Activated T-helper 2 cell treated with anti-CD3 and anti-CD28 coated beads, Interferon-gamma antibody, Interleukin-2, Interleukin-4, amounts not matched to agents 10 μg/mL and 5 μg/mL and 100 μg/mL, durations not matched to agents 14 hours and 24 hours and 36 hours (primary cell): ENCODE data around the gene TNFSF13. TPM values are rescaled to one million over a fixed set of nuclear protein-coding genes. Genes with fewer than 3 reads are reported as not detected.

Experiments used
- DNase-seq: peaks from one replicate; pipeline ENCODE4 v3.0.0; 2021; ENCODE audit warnings: low spot score
- H3K27ac Mint-ChIP-seq: one replicate; pipeline ENCODE4 v1.8.0; 2021; ENCODE audit warnings: mixed read lengths
- H3K27me3 Mint-ChIP-seq: one replicate; pipeline ENCODE4 v1.8.0; 2021; ENCODE audit warnings: low read depth, mixed read lengths
- H3K36me3 Mint-ChIP-seq: one replicate; pipeline ENCODE4 v1.8.0; 2021; ENCODE audit warnings: low read depth, mixed read lengths
- H3K4me1 Mint-ChIP-seq: one replicate; pipeline ENCODE4 v1.8.0; 2021; ENCODE audit warnings: low read depth, mixed read lengths
- H3K4me3 Mint-ChIP-seq: one replicate; pipeline ENCODE4 v1.8.0; 2021; ENCODE audit warnings: low read depth, mild to moderate bottlenecking, moderate library complexity, mixed read lengths
- H3K9me3 Mint-ChIP-seq: one replicate; pipeline ENCODE4 v1.8.0; 2021; ENCODE audit warnings: mixed read lengths
- intact Hi-C: fragments of 100-400 bp; cut with micrococcal nuclease; formaldehyde crosslinking; loops from one replicate; pipeline ENCODE4 v1.15.1; 2023
- total RNA-seq: library from RNA; stranded (reverse); gene quantifications from 2 replicates; pipeline ENCODE4 v1.2.3, GENCODE V29; 2022

TNFSF13 gene
- total RNA-seq, 1 donor from 2014 or later: 2.9 TPM

DNA sequence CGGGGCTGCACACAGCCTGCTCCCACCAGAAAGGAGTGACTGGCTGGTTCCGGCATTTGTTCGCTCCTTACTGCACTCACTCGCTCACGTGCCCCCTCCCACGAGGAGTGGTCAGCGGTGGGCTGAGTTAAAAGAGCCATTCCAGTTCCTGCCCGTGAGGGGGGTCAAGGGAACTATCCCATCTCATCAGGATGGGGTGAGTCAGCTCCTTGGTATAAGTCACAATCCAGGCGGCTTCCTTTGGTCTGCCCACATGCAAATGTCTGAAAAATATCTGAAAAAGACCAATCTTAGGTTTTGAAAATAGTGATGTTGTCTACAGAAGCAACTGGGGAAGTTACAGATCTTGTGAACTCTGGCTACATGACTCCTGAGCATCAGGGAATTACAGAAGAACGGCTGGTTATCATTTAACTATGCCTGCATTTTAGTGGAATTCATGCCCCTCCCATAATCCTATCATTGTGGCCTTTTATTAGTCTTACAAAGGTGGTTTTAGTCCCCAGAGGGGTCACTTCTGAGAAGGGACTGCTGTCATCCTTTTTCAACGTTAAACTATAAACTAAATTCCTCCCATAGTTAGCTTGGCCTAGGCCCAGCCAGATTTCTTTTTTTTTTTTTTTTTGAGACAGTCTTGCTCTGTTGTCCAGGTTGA, 19.5 kb upstream of the TNFSF13 start:
- no peak overlapping the region for H3K27ac Mint-ChIP-seq
- no peak for DNase-seq
- H3K4me1 Mint-ChIP-seq: no peaks in the 10 kb centered on the region
- intact Hi-C loops: no loop called here
- H3K9me3 Mint-ChIP-seq: peaks cover 17% of the 10 kb centered on the region
- H3K36me3 Mint-ChIP-seq: no peaks in the 10 kb centered on the region
- peaks cover 17% of the 10 kb centered on the region for H3K27me3 Mint-ChIP-seq
- no peak overlapping the region for H3K4me3 Mint-ChIP-seq

DNA sequence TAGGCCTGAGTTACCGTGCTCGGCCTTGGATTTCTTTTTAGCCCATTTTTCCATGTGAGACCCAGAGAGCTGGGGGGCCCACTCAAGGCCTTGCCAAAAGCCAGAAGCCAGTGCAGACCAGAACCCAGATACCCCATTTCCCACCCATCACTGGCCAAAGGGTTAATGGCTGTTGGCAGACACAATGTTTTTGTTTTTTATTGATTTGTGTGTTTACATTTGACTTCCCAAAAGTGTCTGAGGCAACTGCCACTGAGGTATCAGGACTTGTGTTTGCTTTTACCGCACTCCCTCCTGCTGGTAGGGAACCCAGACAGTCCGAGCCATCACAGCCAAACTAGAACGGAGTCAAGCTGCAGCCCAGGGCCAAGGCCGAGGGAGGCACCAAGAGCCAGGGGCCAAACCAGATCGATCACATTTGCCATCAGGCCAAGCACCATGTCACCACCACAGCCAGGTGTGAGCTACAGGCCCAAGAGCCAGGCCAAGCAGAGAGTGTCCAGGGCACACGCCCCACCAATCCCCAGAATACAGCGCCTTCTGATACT, 17.4 kb upstream of the TNFSF13 start:
- Mint-ChIP-seq H3K4me3 (no peak overlapping the region), H3K36me3 (no peaks in the 10 kb centered on the region), H3K9me3 (peaks cover 17% of the 10 kb centered on the region), H3K27me3 (peaks cover 12% of the 10 kb centered on the region), H3K27ac (no peak overlapping the region), H3K4me1 (no peaks in the 10 kb centered on the region)
- no peak for DNase-seq
- intact Hi-C loops: no loop called here

DNA sequence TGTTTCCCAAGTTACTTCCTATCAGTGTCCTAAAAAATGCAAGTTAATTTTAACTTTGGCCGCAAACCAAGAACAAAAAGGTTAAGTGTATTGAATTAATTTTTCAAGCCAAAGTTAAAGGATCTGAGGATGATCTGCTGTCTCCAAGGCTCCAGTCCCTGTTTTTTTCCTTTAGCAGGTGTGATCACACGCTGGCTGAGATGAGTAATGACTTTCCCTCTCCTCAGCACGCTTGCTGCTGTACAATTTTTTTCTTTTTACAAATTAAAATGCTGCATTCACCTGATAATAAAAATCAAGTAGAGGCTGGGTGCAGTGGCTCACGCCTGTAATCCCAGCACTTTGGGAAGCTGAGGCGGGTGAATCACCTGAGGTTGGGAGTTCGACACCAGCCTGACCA, 13.6 kb upstream of the TNFSF13 start:
- intact Hi-C loops: no loop called here
- Mint-ChIP-seq H3K36me3 (no peaks in the 10 kb centered on the region), H3K4me1 (peaks cover 15% of the 10 kb centered on the region), H3K27ac (no peak overlapping the region), H3K9me3 (no peaks in the 10 kb centered on the region), H3K4me3 (no peak overlapping the region), H3K27me3 (peaks cover 9% of the 10 kb centered on the region)
- no peak for DNase-seq

DNA sequence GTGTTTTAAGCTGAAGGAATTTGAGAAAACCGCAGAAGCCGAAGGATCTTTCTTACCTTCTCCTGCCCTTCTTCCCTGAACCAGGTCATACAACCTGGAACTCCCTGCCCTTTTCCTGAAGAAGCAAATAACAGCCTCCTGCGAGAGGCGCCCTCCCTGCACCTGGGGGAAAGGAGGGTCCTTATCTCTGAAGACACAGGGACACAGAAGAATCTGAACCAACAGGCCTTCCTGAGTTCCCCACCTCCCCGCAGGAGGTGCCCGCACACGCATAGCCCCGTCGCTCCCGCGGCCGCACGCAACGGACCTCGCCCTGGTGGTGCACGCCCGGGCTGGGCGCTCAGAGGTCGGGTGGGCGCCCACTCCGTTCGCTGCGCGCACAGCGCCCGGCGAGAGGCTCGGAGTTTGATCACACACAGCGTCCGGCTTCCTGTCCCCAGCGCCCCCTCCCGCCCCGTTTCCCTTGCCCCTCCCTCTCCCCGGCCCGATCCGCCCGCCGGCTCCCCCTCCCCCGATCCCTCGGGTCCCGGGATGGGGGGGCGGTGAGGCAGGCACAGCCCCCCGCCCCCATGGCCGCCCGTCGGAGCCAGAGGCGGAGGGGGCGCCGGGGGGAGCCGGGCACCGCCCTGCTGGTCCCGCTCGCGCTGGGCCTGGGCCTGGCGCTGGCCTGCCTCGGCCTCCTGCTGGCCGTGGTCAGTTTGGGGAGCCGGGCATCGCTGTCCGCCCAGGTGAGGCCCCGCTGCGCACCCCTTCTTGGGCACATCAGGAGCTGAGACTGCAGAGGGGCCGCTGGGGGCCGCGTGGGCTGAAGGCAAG, 9.8 kb upstream of the TNFSF13 start, which contains the start of gene TNFSF12:
TSS of gene TNFSF12 (plus strand) at position 474 of the 816 bp plus-strand sequence. CDS start at position 570, 96 bp downstream.
- DNase-seq: peak; percentile 50
- intact Hi-C loops: no loop called here

DNA sequence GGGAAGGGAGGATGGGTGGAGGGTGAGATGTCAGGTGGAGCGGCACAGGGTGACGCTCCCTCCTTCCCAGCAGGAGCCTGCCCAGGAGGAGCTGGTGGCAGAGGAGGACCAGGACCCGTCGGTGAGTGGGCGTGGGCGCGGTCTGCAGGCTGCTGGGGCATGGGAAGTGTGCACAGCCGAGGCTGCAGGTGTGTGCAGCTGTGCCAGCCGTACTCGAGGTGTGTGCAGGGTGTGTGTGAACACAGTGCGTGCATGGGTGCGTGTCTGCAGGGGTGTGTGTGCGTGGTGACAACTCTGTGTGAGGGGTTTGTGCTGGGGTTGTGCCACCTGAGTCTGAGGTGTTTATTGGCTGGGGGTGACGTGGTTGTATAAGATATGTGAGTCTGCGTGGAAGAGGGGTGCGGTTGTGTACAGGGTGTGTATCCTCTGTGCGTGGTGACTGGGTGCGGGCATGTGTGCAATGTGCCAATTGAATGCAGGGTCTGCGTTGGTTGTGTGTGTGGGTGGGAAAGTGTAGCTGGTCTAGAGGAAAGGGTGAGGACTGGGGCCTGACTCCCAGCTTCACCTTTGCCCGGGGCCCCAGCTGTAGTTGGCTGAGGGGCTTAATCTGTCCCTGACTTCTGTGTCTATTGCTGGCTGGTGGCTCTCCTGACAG, 9.0 kb upstream of the TNFSF13 start:
- peaks cover 49% of the 10 kb centered on the region for H3K4me1 Mint-ChIP-seq
- peak overlapping the region; percentile 36 for H3K27ac Mint-ChIP-seq
- DNase-seq: no peak
- intact Hi-C loops: no loop called here
- peak overlapping the region; percentile 79 for H3K4me3 Mint-ChIP-seq
- H3K9me3 Mint-ChIP-seq: no peaks in the 10 kb centered on the region
- H3K36me3 Mint-ChIP-seq: peaks cover 18% of the 10 kb centered on the region
- no peaks in the 10 kb centered on the region for H3K27me3 Mint-ChIP-seq

More for the DNA sequence above, 9.8 kb upstream of the TNFSF13 start, which contains the start of gene TNFSF12:
- H3K27ac Mint-ChIP-seq: peak within 1 kb of the TSS; percentile 54
- H3K9me3 Mint-ChIP-seq: no peaks in the 10 kb centered on the region
- peaks cover 46% of the 10 kb centered on the region for H3K4me1 Mint-ChIP-seq
- H3K4me3 Mint-ChIP-seq: peak within 1 kb of the TSS; percentile 82
- H3K36me3 Mint-ChIP-seq: peaks cover 16% of the 10 kb centered on the region
- no peaks in the 10 kb centered on the region for H3K27me3 Mint-ChIP-seq

DNA sequence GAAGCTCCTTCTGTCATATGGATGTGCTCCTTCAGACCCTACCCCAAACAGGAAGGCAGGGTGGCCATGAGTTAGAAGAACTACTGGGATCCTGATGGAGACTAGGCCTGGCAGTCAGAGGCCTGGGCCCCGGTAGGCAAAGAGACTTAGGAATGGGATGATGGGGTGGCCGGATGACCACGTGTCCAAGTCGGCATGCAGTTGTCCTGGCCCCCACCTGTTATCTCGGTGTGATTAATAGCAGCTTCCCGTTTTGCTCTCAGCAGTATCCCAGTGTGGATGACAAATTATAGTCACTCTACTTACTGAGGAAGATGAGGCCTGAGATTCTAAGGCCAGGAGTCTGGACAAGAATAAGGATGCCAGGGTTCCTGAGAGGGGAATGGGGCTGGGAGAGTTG, 8.2 kb upstream of the TNFSF13 start:
- H3K27ac Mint-ChIP-seq: no peak overlapping the region
- peaks cover 50% of the 10 kb centered on the region for H3K4me1 Mint-ChIP-seq

DNA sequence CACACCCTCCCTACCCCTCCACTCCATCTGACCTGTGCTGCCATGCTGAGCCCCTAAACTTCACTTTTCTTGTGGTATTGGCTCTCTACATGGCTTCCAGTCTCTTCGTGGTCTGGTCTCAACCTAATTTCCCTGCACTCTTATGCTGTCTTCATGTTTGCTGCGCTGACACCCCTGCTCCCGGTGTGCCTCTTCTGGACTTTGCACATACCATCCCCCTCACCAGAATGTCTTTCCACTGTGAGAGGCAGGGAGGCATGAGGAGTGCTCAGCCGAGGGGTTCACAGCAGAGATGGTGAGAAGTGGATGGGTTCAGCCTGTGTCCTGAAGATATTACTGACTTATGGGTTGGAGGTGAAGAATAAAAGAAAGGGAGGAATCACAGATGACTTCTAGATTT, 7.2 kb upstream of the TNFSF13 start:
- Mint-ChIP-seq H3K27ac (peak overlapping the region; percentile 89), H3K4me3 (peak overlapping the region; percentile 68), H3K36me3 (peaks cover 24% of the 10 kb centered on the region), H3K9me3 (no peaks in the 10 kb centered on the region), H3K27me3 (no peaks in the 10 kb centered on the region), H3K4me1 (peaks cover 54% of the 10 kb centered on the region)
- intact Hi-C loops: no loop called here
- no peak for DNase-seq

More for the DNA sequence above, 8.2 kb upstream of the TNFSF13 start:
- Mint-ChIP-seq H3K4me3 (peak overlapping the region; percentile 79), H3K27me3 (no peaks in the 10 kb centered on the region), H3K9me3 (no peaks in the 10 kb centered on the region), H3K36me3 (peaks cover 19% of the 10 kb centered on the region)
- intact Hi-C loops: no loop called here
- DNase-seq: no peak

DNA sequence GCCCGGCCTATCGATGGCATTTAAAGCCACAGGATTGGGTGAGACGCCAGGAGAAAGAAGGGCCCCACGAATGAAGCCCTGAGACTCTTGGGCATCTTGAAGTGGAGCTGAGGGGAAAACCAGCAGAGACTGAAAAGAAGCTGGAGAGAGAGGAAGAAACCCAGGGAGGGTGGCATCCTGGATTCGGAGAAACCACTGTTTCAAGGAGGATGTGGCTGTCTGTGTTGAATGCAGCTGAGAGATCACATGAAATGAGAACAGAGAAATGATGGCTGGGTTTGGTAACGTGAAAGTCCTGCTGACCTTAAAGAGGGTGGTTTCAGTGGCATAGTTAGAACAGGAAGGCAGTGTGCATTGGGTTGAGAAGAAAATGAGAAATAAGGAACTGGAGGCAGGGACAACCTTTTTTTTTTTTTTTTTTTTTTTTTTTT, 5.9 kb upstream of the TNFSF13 start:
- H3K27ac Mint-ChIP-seq: peak overlapping the region; percentile 77
- H3K4me3 Mint-ChIP-seq: peak overlapping the region; percentile 58
- peak; percentile 58 for DNase-seq
- no peaks in the 10 kb centered on the region for H3K27me3 Mint-ChIP-seq
- H3K9me3 Mint-ChIP-seq: no peaks in the 10 kb centered on the region
- peaks cover 27% of the 10 kb centered on the region for H3K36me3 Mint-ChIP-seq
- peaks cover 55% of the 10 kb centered on the region for H3K4me1 Mint-ChIP-seq
- intact Hi-C loops: loop anchor here (1.0 kb wide), 1 partner anchor 9 kb away; the partner anchor contains the start of gene SENP3

DNA sequence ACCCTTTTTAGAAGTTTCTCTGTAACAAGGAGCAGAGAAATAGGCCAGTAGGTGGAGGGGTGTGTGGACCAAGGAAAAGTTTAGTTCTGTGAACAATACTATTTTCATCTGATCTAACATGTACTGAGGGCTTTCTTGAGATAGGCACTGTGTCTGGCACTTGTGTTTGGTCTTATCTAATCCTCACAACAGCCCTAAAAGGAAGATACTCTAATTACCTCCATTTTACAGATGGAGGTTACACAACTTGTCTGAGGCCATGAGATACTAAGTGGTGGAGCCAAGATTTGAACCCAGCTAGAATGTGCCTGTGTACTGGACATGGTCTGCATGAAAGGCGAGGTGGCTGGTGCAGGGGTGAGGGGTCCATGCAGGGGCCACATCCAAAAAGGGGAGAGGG, 5.2 kb upstream of the TNFSF13 start:
- intact Hi-C loops: no loop called here
- peak overlapping the region; percentile 34 for H3K4me3 Mint-ChIP-seq
- no peak for DNase-seq
- H3K36me3 Mint-ChIP-seq: peaks cover 29% of the 10 kb centered on the region
- H3K9me3 Mint-ChIP-seq: no peaks in the 10 kb centered on the region
- peaks cover 57% of the 10 kb centered on the region for H3K4me1 Mint-ChIP-seq
- peak overlapping the region; percentile 77 for H3K27ac Mint-ChIP-seq
- H3K27me3 Mint-ChIP-seq: no peaks in the 10 kb centered on the region

DNA sequence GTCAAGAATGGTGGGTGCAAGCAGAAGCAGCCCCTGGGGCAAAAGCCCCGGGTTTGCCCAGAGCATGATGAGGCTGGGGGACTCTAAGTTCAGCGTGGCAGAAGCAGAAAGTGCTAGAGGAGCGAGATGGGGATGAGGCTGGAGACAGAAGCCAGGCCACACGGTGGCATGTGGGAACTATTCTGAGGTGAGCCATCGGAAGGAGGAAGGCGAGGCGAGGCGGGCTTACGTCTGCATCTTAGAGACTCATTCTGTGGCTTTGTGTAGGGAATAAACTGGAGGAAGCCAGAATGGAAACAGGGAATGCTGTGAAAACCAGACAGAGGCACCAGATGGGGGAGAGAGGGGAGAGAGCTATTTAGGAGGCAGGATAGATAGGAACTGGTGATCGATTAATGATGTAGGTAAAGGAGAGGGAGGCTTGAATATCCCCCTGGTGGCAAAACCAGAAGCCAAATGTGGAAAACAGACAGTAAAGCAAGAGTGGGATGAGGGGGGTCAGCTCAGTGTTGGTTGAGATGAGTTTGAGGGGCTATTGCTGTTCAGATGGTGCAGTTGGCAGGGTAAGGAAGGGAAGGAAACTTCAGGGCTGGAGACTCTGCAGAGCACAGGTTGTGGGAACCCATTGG, 3.1 kb upstream of the TNFSF13 start:
- intact Hi-C loops: no loop called here
- DNase-seq: no peak
- no peak overlapping the region for H3K4me3 Mint-ChIP-seq
- no peaks in the 10 kb centered on the region for H3K9me3 Mint-ChIP-seq
- peaks cover 51% of the 10 kb centered on the region for H3K4me1 Mint-ChIP-seq
- peaks cover 33% of the 10 kb centered on the region for H3K36me3 Mint-ChIP-seq
- no peak overlapping the region for H3K27ac Mint-ChIP-seq
- no peaks in the 10 kb centered on the region for H3K27me3 Mint-ChIP-seq

DNA sequence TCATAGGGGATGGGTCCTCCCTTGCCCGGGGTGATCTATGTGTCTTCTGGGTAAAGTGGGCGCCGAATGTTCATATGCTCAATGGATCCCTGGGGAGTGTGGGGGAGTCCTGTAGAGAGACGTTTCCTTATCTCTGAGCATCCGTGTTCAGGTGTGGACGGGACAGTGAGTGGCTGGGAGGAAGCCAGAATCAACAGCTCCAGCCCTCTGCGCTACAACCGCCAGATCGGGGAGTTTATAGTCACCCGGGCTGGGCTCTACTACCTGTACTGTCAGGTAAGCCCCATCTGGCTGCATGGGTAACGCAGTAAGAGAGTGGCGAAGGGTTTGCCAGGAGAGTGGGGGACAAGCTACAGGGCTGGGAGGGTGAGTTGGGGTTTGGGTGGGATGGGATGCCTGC, 1.9 kb upstream of the TNFSF13 start:
- H3K4me1 Mint-ChIP-seq: peaks cover 47% of the 10 kb centered on the region
- H3K4me3 Mint-ChIP-seq: no peak overlapping the region
- no peak overlapping the region for H3K27ac Mint-ChIP-seq
- intact Hi-C loops: no loop called here
- DNase-seq: no peak
- H3K36me3 Mint-ChIP-seq: peaks cover 28% of the 10 kb centered on the region
- no peaks in the 10 kb centered on the region for H3K27me3 Mint-ChIP-seq
- no peaks in the 10 kb centered on the region for H3K9me3 Mint-ChIP-seq

DNA sequence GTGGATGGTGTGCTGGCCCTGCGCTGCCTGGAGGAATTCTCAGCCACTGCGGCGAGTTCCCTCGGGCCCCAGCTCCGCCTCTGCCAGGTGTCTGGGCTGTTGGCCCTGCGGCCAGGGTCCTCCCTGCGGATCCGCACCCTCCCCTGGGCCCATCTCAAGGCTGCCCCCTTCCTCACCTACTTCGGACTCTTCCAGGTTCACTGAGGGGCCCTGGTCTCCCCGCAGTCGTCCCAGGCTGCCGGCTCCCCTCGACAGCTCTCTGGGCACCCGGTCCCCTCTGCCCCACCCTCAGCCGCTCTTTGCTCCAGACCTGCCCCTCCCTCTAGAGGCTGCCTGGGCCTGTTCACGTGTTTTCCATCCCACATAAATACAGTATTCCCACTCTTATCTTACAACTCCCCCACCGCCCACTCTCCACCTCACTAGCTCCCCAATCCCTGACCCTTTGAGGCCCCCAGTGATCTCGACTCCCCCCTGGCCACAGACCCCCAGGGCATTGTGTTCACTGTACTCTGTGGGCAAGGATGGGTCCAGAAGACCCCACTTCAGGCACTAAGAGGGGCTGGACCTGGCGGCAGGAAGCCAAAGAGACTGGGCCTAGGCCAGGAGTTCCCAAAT, 1.3 kb upstream of the TNFSF13 start:
- H3K36me3 Mint-ChIP-seq: peaks cover 28% of the 10 kb centered on the region
- no peak for DNase-seq
- intact Hi-C loops: no loop called here
- H3K4me3 Mint-ChIP-seq: no peak overlapping the region
- peaks cover 43% of the 10 kb centered on the region for H3K4me1 Mint-ChIP-seq
- H3K9me3 Mint-ChIP-seq: no peaks in the 10 kb centered on the region
- no peaks in the 10 kb centered on the region for H3K27me3 Mint-ChIP-seq
- H3K27ac Mint-ChIP-seq: no peak overlapping the region
